Activated CD4-positive, alpha-beta T cell treated with anti-CD3 and anti-CD28 coated beads, Interleukin-2, Interleukin-4, amounts not matched to agents 100 ng/mL and 50 ng/mL, durations not matched to agents 16 hours and 8 hours (primary cell): Measurements from ENCODE around the gene MYCL.
"Not testable (repeated sequence)": the region's sequence is repeated elsewhere in the genome, so short reads cannot be mapped to it uniquely, and the experiment has no call there.

Source experiments
- DNase-seq: peaks from one replicate; pipeline ENCODE4 v3.0.0-alpha.2; 2020; ENCODE audit warnings: low spot score

The MYCL gene

GRCh38 chr1:39890273-39890672, 11.4 kb downstream of the MYCL start:
- no peak for DNase-seq

- peak; percentile 12 for DNase-seq
Measured at GRCh38 chr1:39886757-39887231, 14.9 kb downstream of the MYCL start.

GRCh38 chr1:39885516-39885915, 16.2 kb downstream of the MYCL start:
- DNase-seq, result no peak

GRCh38 chr1:39882152-39882551, 19.6 kb downstream of the MYCL start:
- no peak for DNase-seq

GRCh38 chr1:39877980-39878956, 23.4 kb downstream of the MYCL start:
- no peak for DNase-seq

GRCh38 chr1:39877231-39877778, 24.4 kb downstream of the MYCL start:
- DNase-seq, result no peak

GRCh38 chr1:39876144-39876543, 25.6 kb downstream of the MYCL start:
- no peak for DNase-seq

GRCh38 chr1:39872698-39873097, 29.0 kb downstream of the MYCL start:
- no peak for DNase-seq

GRCh38 chr1:39871796-39872195, 29.9 kb downstream of the MYCL start:
- DNase-seq, result no peak

- not testable (repeated sequence) for DNase-seq
Measured at GRCh38 chr1:39871043-39871442, 30.7 kb downstream of the MYCL start.

GRCh38 chr1:39869538-39870112, 32.1 kb downstream of the MYCL start:
- not testable (repeated sequence) for DNase-seq

GRCh38 chr1:39866767-39867166, 35.0 kb downstream of the MYCL start:
- no peak for DNase-seq

- DNase-seq, result no peak
Measured at GRCh38 chr1:39865762-39866161, 36.0 kb downstream of the MYCL start.

GRCh38 chr1:39863177-39863576, 38.5 kb downstream of the MYCL start:
- DNase-seq, result no peak

- no peak for DNase-seq
Measured at GRCh38 chr1:39861003-39861402, 40.7 kb downstream of the MYCL start.

- no peak for DNase-seq
Measured at GRCh38 chr1:39859859-39860812, 41.6 kb downstream of the MYCL start.

GRCh38 chr1:39858315-39858714, 43.4 kb downstream of the MYCL start:
- no peak for DNase-seq

GRCh38 chr1:39857126-39857878, 44.4 kb downstream of the MYCL start:
- DNase-seq, result no peak

- DNase-seq, result no peak
Measured at GRCh38 chr1:39854738-39855137, 47.0 kb downstream of the MYCL start.

- DNase-seq, result no peak
Measured at GRCh38 chr1:39854314-39854713, 47.4 kb downstream of the MYCL start.

GRCh38 chr1:39852876-39853275, 48.8 kb downstream of the MYCL start:
- no peak for DNase-seq
